ENCODE measurements around the gene ZNF8.
A peak's percentile ranks its signal among the peaks of the same experiment; 100 is the strongest.
"Not testable (repeated sequence)": the region's sequence is repeated elsewhere in the genome, so short reads cannot be mapped to it uniquely, and the experiment has no call there.

The ZNF8 gene

GRCh38 chr19:58338825-58339558 is 60.2 kb downstream of the ZNF8 start:
- DNase-seq = no peak

- no peak for DNase-seq
Observed at GRCh38 chr19:58345558-58345957, 66.8 kb downstream of the ZNF8 start.

GRCh38 chr19:58346961-58347929 is 68.5 kb downstream of the ZNF8 start:
- peak; percentile 68 for DNase-seq

GRCh38 chr19:58348080-58348479 is 69.3 kb downstream of the ZNF8 start:
- not testable (repeated sequence) for DNase-seq

GRCh38 chr19:58349590-58349989 is 70.8 kb downstream of the ZNF8 start:
- no peak for DNase-seq

GRCh38 chr19:58350001-58350861 is 71.5 kb downstream of the ZNF8 start:
- DNase-seq = no peak

GRCh38 chr19:58350871-58351557 is 72.3 kb downstream of the ZNF8 start:
- no peak for DNase-seq

- no peak for DNase-seq
Observed at GRCh38 chr19:58351558-58351878, 72.8 kb downstream of the ZNF8 start.

GRCh38 chr19:58351990-58352755 is 73.4 kb downstream of the ZNF8 start:
- DNase-seq = no peak

Measured in NCI-H446 treated with DMSO at 0.1 percent for 48 hours (cell line).